Skeletal muscle cell (primary cell): ENCODE results near the gene SNAP47.
A peak's percentile ranks its signal among the peaks of the same experiment; 100 is the strongest.

Experiments
- DNase-seq: peaks from one replicate; pipeline ENCODE4 v3.0.0-alpha.2; 2010; ENCODE audit warnings: low read depth
- H3K4me3 ChIP-seq: 2 replicates; pipeline ENCODE4 v1.5.1; 2011; ENCODE audit warnings: low read depth, mild to moderate bottlenecking, control low read depth, low read length, moderate library complexity

The SNAP47 gene

DNA sequence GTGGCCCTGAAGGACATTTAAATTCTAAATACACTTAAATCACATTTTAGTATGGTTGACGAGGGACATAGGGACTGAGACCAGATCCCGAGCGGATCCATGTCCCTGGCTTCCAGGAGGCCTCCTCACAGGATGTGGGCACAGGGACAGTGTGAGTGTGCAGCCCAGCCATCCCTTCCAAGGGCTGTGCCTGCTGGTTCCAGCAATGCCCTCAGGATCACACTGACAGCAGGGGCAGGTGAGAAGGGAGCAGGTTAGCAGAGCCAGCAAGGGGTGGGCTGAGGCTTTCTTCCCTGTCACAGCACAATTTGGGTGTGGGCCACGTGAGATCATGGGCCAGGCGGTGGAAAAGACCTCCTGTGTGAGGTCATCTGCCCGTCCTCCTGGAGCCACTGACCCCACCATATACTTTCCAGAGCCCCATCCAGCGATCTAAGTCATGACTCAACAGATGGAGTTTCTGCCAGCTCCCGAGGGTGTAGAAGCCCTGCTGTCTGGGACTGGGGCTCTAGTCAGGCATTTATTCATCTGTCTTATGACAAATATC is 43.2 kb downstream of the SNAP47 start:
- H3K4me3 ChIP-seq = no peak overlapping the region
- no peak for DNase-seq

DNA sequence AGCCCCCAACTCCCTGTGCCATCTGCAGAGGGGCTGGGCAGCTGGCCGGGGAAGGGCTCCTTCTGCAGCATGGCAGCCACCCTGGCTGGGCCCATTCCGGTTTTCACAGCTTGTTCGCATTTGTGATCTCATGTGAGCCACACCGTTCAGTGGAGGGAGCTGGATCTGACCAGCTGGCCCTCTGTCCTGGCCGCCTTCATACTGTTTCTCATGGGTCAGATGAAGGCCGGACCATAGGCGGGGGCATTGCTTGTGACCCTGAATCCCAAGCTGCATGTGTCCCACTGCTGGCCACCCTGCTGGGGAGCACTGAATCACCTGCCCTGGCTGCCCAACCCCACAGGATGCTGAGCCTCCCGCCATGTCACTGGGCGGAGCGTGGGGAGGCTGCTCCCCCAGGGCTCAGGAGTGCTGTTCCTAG is 43.8 kb downstream of the SNAP47 start:
- no peak overlapping the region for H3K4me3 ChIP-seq
- no peak for DNase-seq

DNA sequence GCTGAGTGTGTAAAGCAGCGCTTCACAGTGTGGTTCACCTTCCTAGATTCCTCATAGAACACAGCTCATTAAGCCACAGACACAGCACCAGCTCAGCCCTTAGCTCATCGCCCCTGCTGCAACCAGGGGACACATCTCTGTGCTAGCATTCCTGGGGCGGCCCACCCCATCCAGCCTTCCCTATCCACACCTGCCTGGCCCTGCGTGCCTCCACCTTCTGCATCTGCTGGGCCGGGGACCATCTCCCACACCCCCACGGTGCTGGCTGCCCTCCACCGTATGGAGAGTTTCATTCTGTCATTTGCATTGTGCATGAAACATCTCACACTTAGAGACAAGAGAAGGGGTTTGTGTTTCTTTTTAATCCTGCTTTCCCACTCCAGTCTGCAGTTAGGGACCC is 44.5 kb downstream of the SNAP47 start:
- no peak overlapping the region for H3K4me3 ChIP-seq

DNA sequence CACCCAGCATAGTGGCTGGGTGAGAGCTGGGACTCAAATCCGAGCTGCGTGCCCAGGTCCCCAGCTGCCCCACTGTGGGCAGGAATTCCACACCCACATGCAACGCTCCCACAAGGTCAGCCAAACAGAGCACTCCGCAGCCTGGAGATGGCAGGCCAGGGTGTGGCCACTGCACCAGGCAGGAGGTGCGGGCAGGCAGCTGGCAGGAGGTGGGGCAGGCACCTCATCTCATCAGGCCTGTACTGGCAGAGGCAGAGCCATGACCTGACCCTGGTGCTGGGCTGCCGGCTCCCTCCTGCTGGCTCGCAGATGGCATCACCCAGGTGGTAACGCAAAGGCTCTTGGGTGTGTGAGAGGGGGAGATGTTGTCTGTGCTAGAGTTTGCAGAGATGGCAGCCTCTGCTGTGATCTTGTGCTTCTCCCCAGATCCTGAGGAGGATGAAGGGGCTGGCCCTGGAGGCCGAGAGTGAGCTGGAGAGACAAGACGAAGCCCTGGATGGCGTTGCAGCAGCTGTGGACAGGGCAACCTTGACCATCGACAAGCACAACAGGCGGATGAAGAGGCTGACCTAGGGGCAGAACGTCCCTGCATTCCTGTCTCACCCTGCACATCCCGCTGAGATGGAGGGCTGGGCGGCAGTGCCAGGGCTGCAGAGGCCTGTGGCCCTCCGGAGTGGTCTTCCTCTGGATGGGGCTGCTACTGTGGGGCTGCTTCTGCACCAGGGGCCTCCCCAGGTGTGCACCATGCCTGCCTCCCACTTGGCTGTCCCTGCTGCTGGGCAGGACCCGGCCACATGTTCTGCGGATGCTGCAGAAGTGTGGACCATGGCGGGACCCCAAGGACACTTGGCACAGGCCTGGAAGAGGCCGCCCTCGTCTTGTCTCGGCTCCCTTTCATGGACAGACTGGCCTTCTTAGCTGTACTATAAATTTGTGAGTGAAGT is 45.1 kb downstream of the SNAP47 start:
- no peak for DNase-seq
- no peak overlapping the region for H3K4me3 ChIP-seq

More for the DNA sequence above, 44.5 kb downstream of the SNAP47 start:
- no peak for DNase-seq

DNA sequence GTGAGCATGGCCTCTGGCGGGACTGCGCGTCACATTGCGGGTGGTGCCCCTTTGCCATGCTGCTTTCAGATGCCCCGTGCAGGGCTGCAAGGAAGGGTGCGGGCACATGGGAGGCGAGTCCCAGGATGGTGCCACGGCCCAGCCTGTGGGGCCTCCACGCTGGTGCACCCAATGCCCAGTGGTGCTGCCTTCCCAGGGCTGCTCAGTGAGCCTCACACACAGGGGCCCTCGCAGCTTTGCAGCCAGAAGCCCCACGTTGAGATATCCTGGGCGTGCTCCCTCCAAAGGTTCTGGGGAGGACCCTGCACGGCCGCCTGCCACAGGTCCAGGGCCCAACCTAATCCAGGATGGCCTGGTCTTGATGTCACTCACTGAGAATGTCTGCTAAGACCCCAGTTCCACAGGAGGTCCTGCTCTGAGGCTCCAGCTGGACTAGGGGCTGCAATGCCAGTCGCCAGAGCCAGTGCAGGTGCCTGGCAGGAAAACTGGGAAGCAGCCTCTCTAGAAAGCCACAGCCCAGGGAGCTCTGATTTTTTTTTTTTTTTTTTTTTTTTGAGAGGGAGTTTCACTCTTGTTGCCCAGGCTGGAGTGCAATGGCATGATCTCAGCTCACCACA is 46.2 kb downstream of the SNAP47 start:
- DNase-seq = no peak
- H3K4me3 ChIP-seq = no peak overlapping the region

DNA sequence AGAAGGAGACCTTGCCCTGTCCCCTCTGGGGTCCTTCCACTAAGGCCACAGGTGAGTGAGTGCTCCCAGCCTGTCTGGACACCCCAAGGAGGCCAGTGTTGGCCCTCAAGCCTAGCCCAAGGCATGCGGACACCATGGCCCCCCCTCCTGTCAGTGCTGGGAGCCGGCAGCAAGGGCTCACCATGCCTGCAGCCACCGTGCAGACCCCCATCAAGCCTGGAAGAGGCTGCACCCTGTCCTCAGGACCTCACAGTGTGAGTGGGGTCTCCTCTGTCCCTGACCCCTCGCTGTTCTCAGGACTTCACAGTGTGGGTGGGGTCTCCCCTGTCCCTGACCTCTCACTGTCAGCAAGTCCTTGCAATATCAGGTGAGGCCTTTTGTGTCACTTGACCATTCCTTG is 47.0 kb downstream of the SNAP47 start:
- no peak overlapping the region for H3K4me3 ChIP-seq

DNA sequence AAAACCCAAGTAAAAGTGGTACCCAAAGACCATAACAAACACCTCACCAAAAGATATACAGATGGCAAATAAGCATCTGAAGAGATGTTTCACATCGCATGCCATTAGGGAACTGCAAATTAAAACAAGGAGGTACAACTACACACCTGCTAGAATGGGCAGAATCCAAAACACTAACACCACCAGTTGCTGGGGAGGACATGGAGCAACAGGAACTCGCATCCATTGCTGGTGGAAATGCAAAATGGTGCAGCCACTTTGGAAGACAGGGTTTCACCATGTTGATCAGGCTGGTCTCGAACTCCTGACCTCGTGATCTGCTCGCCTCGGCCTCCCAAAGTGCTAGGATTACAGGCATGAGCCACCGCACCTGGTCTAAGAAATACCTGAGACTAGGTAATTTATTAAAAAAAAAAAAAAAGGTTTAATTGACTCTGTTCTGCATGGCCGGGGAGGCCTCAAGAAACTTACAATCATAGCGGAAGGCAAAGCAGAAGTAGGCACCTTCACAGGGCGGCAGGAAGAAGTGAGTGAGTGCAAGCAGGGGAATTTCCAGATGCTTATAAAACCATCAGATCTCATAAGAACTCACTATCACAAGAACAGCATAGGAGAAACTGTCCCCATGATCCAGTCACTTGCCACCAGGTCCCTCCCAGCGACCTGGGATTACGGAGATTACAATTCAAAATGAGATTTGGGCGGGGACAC is 50.0 kb downstream of the SNAP47 start:
- DNase-seq = no peak
- no peak overlapping the region for H3K4me3 ChIP-seq

More for the DNA sequence above, 47.0 kb downstream of the SNAP47 start:
- no peak for DNase-seq

DNA sequence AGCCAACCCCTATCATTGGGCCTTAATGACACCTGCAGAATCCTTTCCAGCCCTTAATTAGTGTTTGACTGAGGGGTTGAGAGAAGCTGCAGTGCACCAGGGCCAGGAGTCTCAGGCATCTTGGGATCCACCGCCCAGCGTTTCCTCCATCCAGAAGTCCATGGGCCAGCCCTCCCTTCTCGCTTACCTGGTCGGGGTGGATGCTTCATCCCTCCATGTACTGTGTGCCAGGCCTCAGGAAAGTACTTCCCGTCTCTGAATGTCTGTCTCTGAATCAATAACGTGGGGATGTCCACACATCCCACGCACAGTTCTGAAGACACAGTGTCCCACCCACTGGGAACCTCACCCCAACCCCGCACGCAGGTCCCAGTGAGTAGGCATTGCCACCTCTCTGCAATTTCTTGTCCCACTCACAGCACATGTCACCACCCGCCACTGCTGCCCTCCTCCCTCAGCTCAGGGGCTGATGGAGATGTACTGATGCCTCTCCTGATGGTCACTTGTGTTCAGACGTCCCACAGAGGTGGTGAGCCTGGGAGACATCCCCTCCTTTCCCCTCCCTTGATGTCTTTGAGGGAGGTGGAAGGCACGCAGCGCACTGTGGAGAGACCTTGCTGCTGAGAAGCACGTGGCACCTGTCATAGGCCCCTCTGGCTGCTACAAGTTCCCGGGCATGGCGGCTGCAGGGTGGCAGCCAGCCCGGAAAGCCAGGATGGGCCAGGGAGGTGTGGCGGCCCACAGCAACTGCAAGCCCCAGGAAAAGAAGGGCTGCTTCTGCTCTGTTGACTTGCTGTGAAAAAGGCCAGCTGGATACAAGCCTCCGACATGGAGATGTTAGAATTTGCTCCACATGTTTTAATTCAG is 50.8 kb downstream of the SNAP47 start:
- DNase-seq = no peak

DNA sequence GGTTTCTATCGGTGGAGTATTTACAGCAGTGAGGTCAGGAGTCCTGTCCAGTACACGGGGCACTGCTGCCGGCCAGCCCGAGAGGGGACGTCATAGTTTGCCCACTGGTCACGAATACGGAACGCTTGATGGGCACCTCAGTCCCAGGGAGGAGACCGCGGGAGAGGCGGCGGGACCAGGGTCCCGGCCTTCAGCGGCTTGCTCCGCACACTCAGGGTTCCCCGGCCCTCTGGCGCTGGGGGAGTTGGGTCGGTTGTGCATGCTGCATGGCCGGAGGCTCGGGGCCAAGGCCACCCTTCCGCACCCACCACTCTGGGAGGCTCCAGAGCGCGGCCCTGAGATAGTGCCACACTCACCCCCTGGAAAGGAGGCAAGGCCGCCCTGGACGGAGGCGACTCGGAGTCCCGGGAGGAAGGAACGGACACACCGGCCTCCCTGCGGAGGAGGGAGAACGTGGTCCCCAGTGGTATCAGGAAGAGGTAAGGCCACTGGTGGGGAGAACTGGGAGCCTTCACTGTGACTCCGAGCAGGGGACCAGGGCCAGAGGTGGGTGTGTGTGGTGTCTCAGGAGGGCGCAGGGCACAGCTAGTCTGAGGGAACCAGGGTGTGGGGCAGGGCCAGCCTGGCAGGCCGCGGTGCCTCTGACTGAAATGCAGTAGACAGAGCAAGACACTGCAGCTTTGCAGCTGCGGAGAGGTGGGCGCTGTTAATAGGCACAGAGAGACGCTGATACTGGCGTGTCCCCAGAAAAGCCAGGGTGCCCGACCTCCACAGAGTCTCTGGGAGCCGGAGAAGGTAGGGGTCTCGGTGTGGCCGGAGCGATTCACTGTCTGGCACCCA is 51.7 kb downstream of the SNAP47 start:
- peak overlapping the region; percentile 70 for H3K4me3 ChIP-seq
- no peak for DNase-seq

More for the DNA sequence above, 50.8 kb downstream of the SNAP47 start:
- no peak overlapping the region for H3K4me3 ChIP-seq

DNA sequence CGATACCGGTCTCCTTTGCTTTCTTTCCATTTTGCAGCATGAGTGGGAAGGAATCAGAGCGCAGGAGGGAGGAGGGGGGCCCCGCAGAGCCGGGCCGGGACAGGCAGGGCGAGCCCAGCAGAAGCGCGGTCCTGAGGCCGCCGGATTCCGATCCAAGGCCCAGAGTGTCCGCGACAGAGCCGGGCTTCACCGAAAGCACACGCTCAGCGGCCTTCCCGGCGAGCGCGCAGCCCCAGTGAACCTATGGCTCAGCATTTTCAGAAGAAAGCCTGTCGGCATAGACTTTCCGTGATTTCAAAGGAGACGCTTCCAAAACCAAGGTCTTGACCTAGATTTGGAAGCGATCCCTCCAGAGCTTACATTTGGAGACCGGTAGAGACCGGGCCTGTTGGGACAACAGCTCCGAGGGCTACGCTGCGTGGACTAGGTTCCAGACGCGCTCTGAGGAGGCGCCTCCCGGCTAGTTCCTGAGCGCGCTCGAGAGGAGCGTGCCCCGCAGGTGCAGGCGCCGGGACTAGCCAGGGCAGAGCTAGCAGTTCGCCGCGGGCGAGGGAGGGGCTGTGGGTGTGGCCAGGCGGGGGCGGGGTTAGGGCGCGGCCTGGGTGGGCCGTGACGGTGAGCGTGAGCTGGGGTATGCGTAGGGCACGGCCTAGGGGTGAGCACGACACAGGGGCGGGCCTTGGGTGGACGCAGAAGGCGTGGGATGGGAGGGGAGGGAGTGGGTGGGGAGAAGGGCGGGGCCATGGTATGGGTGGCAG is 52.5 kb downstream of the SNAP47 start:
- peak; percentile 73 for DNase-seq
- H3K4me3 ChIP-seq = peak overlapping the region; percentile 70

DNA sequence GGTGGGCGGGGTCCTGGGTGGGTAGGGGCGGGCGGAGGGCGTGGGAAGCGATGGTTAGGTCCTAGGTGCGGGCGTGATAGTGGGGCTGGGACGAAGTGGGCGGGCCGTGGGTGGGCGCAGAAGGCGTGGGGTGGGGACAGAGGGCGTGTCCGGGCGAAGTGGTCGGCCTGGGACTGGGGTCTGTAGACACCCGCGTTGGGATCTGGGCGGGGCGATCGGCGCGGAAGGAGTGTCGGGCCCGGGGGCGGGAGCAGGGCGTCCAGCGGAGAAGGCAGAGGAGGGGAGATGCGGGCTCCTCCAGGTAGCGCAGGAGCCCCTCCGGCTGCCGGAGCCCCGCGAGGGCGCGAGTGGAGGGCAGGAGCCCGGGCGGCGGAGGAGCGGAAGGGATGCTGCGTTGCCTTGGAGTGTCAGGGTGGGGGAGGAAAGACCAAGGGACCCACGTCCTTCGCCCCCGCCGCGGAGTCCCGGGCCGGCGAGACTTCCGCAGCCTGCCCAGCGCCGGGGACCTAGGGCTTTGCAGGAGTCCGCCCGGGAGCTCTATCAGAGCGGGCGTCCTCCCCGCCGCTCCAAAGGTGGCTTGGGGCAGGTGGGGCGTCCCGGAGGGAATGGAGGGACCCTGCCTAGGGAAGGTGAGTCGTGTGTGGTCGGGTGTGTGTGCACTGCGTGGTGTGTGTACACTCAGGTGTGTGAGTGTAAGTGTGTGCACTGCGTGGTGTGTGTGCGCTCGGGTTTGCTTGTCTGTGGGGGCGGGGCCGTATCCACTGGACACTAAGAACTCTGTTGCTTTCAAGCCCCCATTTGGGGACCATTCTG is 53.2 kb downstream of the SNAP47 start:
- no peak for DNase-seq
- H3K4me3 ChIP-seq = peak overlapping the region; percentile 70

DNA sequence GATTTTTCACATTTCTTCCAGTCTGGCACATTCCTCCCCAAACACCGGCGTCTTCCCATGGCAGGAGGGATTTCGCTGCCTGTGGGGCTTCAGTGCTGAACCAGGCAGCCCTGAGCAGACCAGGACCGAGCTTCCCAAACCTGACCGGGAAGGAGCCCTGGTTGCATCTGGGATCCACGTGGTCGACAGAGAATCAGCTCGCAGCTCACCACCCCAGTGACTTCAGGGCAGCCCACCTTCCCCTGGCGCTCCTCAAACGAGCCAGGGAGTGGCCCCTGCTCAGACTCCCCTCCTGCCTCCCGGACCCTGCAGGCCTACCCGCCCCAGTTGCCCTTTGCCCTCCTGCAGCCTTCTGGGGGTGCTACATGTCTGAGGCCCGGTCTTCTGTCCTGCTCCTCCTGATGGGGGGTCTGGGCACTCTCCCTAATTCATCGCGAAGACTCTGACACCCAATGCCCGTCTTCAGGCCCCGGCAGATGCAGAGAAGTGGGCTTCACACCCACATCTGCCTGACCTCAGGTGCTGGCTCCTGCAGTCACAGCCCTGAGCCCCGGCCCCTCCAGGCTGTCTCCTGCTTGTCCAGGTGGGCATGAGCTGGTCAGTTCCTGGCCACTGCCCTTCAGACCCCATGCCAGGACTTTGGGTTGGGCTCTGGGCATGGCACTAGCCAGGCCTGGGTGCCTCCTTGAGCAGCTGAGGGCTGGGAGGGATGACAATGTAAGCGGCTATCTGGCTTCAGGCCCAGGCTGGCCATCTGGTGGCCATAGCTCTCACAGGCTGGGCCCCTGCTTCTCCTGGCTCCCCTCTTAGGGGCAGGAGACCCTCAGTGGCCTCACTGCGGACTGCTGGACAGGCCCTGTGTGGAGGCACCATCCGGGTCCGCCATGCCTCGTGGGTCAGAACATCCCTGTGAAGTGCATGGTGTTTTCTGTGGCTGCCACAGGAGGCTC is 54.1 kb downstream of the SNAP47 start:
- peak overlapping the region; percentile 70 for H3K4me3 ChIP-seq
- no peak for DNase-seq

DNA sequence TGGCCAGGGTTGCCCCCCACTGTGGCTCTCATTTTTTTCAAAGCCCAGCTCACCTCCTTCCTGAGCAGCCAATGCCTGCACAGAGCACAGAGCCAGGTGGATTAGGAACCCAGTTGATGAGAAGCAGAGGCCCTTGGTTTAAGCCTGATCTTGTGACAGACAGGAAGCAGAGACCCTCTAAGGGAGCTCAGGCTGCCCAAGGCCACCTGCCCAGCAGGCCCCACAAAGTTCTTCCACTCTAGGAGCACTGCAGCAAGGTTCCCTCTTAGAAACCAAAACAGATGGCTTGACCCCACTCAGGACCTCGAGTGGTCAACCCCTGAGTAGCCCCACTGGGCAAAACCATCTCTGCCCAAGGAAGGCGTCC is 54.8 kb downstream of the SNAP47 start:
- no peak overlapping the region for H3K4me3 ChIP-seq
- DNase-seq = no peak

DNA sequence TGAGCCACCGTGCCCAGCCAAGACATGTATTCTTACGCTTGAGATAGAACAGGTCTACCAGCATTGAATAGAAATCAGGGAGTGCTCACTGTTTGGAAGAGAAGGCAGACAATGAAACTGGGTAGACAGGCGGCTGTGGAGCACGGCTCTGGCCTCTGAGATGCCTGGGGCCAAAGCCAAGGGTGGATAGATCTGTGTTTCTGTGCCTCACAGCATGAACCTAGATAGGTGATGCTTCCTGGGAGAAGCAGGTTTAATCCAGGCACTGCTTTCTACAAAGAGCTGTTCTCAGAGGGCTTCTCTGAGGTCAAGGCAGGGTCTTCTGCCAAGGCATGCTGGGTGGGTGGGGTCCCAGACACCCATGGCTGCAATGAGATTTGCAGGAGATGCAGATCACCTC is 55.6 kb downstream of the SNAP47 start:
- no peak overlapping the region for H3K4me3 ChIP-seq
- no peak for DNase-seq

DNA sequence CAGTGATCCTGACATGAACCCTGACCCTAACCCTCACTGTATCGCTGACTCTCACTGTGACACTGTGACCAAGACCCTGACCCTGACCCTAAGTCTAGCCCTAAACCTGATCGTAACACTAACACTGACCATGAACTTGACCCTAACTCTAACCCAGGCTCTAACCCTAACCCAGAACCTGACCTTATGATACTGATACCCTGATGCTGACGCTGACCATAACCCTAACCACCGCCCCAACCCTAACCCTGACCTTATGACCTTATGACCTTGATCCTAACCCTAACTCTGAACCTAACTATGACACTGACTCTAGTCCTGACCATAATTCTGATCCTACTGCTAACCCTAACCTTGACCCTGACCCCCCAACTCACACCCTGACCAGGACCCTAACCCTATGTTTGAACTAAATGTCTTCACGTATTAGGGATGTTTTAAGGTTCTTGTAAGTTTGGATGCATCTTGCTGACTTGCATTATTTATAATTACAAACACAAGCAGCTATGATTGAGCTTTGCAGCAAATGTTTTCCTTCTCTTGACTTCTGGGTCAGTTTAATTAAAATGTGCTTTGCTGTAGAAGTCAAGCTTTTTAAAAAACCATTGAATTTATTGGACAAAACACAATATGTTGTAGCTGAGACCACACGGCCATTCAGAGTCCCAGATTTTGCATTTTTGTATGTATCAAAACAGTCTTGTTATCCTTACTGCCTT is 56.3 kb downstream of the SNAP47 start:
- no peak for DNase-seq
- no peak overlapping the region for H3K4me3 ChIP-seq
